GM12865 (cell line): ENCODE data around the gene NLRP8.
"Not testable (repeated sequence)": the region's sequence is repeated elsewhere in the genome, so short reads cannot be mapped to it uniquely, and the experiment has no call there.

ENCODE experiments used
- DNase-seq: peaks from one replicate; pipeline ENCODE4 v3.0.0; 2010; ENCODE audit warnings: low read depth
- H3K4me3 ChIP-seq: 2 replicates; pipeline ENCODE4 v1.5.1; 2011; ENCODE audit warnings: mild to moderate bottlenecking, low read depth, low read length, control low read depth
- TF ChIP-seq, protein P1 (sequence below): IDR thresholded peaks from 2 replicates; pipeline ENCODE4 v1.5.1; 2011; ENCODE audit warnings: low read length, control low read depth, low read depth, inconsistent platforms; ENCODE audit not compliant: insufficient read depth; ENCODE audit errors: missing control alignments

Gene NLRP8

DNA sequence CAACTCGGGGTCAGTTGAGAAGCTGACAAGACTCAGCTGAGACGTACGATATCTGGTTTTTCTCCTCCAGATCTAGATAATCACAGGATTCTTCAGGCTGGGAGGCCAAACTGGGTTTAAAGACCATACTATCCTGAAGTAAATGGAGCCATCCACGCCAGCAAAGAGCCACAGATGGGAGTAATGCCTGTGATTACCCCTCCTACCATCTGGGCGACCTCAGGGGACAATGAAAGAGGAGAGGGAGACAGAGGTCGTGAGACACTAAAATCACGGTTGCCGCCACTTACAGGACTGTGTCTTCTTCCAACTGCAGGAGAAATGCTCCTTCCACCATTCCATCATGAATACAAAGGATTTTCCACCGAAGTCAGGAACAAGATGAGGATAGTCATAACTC lies 12.4 kb upstream of the NLRP8 start:
- TF ChIP-seq, protein P1, sequence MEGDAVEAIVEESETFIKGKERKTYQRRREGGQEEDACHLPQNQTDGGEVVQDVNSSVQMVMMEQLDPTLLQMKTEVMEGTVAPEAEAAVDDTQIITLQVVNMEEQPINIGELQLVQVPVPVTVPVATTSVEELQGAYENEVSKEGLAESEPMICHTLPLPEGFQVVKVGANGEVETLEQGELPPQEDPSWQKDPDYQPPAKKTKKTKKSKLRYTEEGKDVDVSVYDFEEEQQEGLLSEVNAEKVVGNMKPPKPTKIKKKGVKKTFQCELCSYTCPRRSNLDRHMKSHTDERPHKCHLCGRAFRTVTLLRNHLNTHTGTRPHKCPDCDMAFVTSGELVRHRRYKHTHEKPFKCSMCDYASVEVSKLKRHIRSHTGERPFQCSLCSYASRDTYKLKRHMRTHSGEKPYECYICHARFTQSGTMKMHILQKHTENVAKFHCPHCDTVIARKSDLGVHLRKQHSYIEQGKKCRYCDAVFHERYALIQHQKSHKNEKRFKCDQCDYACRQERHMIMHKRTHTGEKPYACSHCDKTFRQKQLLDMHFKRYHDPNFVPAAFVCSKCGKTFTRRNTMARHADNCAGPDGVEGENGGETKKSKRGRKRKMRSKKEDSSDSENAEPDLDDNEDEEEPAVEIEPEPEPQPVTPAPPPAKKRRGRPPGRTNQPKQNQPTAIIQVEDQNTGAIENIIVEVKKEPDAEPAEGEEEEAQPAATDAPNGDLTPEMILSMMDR: no peak
- no peak overlapping the region for H3K4me3 ChIP-seq
- no peak for DNase-seq

DNA sequence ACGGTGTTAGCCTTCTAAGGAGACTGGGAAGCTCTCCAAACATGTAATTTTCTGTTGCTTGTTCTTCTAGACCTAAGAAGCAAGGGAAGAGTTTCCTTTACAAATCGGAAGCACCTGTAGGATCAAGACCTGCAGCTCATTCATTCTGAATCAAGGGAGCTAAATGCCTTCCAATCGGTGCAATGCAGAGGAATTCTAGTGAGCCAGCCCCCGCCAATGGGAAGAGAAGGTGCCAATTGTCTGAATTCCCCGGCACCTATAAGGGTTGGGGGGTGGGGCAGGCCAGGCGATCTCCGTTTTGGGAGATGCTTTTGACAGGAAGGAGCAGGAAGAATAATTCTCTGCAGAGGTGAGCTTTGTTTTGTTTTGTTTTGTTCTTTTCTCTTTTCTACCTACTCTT lies 8.4 kb upstream of the NLRP8 start:
- no peak for DNase-seq
- TF ChIP-seq, protein P1: no peak
- no peak overlapping the region for H3K4me3 ChIP-seq

DNA sequence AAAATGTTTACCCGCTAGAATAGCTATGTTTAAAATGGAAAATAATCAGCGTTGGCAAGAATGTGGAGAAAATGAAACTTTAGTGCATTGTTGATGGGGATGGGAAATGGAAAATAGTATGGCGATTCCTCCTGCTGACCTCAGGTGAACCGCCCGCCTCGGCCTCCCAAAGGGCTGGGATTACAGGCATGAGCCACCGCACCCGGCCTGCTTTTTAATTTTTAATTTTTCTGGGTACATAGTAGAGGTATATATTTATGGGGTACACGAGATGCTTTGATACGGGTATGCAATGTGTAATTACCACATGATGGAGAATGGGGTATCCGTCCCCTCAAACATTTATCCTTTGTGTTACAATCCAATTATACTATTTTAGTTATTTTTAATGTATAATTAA lies 7.3 kb upstream of the NLRP8 start:
- no peak overlapping the region for H3K4me3 ChIP-seq
- TF ChIP-seq, protein P1: no peak
- no peak for DNase-seq

DNA sequence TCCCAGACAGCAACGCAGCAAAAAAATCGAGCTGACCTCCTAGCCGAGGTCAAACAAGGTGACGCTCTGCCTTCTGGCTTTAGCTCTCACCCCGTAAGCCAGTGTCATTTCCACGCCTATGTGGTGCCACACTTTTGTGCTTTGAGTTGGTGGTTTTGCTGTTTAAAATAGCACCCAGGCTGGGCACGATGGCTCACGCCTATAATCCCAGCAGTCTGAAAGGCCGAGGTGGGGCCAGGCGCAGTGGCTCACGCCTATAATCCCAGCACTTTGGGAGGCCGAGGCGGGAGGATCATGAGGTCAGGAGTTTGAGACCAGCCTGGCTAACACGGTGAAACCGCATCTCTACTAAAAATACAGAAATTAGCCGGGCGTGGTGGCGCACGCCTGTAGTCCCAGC lies 2.9 kb downstream of the NLRP8 start:
- not testable (repeated sequence) for H3K4me3 ChIP-seq, DNase-seq

DNA sequence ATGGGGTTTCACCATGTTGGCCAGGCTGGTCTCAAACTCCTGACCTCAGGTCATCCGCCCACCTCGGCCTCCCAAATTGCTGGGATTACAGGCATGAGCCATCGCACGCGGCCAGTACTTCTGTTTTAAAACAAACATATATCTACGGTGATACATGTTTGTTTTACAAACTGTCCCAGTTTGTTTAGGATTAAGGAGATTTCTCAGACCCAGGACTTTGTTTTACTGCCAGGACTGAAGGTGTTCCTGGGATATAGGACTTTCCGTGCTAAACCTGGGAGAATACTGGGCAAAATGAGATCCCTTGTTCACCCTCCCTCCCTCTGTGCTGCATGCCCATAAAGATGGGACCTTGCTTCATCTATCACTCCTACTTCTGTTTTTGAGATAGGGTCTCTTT lies 8.8 kb downstream of the NLRP8 start:
- TF ChIP-seq, protein P1: no peak
- H3K4me3 ChIP-seq: no peak overlapping the region
- no peak for DNase-seq

DNA sequence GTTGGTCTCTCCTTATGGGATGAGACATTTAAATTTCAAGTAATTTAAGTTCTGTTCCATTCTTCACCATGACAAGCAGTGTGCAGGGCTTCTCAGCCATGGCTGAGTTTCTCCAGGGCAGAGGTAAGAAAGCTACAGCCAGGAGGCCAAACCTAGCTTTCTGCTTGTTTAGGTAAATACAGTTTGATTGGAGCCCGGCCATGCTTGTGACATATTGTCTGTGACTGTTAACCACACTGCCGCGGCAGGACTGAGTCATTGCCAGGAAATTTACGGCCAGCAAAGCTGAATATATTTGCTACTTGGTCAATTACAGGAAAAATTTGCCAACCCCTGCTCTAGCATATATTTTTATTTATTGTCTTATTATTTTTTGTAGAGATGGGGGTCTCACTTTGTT lies 10.7 kb downstream of the NLRP8 start:
- TF ChIP-seq, protein P1: no peak
- no peak for DNase-seq

DNA sequence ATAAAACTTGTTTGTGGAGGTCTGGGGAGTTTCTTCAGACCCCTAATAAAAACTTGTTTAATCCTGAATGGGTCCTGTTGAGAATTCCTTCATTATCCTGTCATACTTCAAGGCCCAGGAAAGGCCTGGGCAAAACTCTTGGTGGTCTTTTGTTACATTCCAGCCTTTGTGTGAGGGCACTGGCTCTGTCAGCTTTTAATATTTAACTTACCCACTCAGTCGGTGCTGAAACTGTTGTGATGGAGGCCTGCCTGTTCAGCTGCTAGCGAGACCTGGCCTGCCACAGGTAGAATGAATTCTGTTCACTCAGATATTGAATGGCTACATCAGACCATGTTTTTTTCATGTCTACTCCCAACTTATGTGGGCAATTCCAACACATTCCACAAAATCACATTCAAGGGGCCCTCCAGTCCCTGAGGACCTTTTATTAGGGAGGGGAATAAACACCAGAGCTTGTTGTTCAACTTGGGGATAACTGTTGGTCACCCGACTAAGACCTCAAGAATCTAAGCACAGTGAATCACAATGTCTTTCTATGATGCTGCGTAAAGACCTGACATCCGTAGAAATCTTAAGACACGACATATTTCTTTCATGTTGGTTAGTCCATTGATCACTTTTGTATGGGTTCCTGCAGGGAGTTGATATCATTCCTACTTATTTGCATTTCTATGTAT lies 12.5 kb downstream of the NLRP8 start:
- TF ChIP-seq, protein P1: no peak
- no peak overlapping the region for H3K4me3 ChIP-seq
- no peak for DNase-seq

More for the DNA sequence above, 10.7 kb downstream of the NLRP8 start:
- H3K4me3 ChIP-seq: no peak overlapping the region
